ENCODE results near the gene TRIM2.

GRCh38 chr4:153268295-153268694 is 64.1 kb downstream of the TRIM2 start:
- TF ChIP-seq POLR2AphosphoS5 (IDR thresholded peaks at IDR 0.05; ENCODE audit: low read length) = no peak
- no peak for TF ChIP-seq CTCF (IDR thresholded peaks at IDR 0.05 in 2 of 3, conservative IDR thresholded peaks at IDR 0.05 in 1 of 3; ENCODE audit: control insufficient read depth in 2 of 3, extremely low read depth in 1 of 3, insufficient read depth in 1 of 3, low read depth in 3 of 3, low read length in 3 of 3)
- TF ChIP-seq BCL3 (IDR thresholded peaks at IDR 0.05; ENCODE audit: borderline replicate concordance, insufficient read depth, low read depth, low read length, poor library complexity, severe bottlenecking) = no peak
- TF ChIP-seq ZNF274 (IDR thresholded peaks at IDR 0.05; ENCODE audit: insufficient read depth, insufficient read length) = no peak
- TF ChIP-seq RB1 (IDR thresholded peaks at IDR 0.05; ENCODE audit: borderline replicate concordance) = no peak
- no peak for TF ChIP-seq SPI1 (IDR thresholded peaks at IDR 0.05; ENCODE audit: borderline replicate concordance, insufficient read depth, low read depth, low read length)
- no peak for TF ChIP-seq SIN3A (IDR thresholded peaks at IDR 0.05; ENCODE audit: low read depth, low read length)
- TF ChIP-seq EP300 (IDR thresholded peaks at IDR 0.05; ENCODE audit: borderline replicate concordance in 1 of 2, control insufficient read depth in 1 of 2, low read depth in 2 of 2, low read length in 2 of 2) = no peak
- TF ChIP-seq NRF1 (conservative IDR thresholded peaks at IDR 0.05; ENCODE audit: low read depth, low read length) = no peak
- no peak for TF ChIP-seq EZH2 (IDR thresholded peaks at IDR 0.05; ENCODE audit: borderline replicate concordance, control insufficient read depth, low read depth, low read length)
